Measurements from ENCODE around the gene GPC3.

The GPC3 gene

DNA sequence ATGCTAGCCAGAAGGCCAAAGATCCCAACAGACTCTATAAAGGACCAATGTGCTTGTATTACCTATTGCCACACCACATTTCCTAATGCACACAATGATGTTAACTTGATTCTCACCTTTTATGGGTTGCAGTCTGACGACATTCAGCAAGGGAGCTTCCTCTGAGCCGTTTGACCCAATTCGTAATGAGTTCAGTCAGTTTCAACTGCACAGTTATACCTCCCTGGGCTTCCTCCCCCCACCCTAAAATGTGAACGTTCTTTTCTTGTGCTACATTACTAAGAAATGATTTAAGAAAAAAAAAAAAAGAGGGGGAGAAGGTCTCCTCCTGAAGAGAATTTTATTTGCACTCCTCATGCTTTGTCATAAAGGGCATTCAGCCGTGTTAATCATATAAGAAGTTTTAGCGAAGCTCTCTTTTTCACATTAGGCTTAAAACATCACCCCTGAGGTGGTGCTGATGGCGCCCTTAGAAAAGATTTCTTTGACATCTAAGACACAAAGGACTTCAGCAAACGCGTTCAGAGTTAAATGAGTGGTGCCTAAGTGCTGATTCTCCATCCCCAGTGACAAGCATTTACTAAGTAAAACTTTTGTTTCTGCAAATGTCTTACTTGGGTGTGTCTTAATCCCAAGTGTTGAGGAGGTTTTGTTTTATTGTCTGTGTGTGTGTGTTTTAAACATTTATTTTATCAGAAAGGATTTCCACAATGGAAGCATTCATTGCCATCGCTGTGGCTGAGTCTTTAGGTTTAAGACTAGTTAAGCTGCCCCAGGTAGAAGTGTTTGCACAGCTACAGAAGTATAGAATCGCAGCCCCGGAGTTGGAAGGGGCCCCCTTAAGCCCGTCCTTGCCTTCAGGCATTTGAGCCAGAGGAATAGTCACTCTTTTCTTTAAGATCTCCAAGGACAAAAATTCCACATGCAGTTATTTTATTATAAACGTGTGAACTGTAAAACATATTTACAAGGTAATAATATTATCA, 15.2 kb upstream of the GPC3 start:
- Histone ChIP-seq H3K4me3 (ENCODE audit: low read depth in 1 of 2, low read length in 1 of 2) (no peak overlapping the region), H3K9me3 (no peaks in the 10 kb centered on the region), H3K27ac (no peak overlapping the region), H3K27me3 (no peaks in the 10 kb centered on the region), H3K36me3 (no peaks in the 10 kb centered on the region), H3K4me1 (ENCODE audit: control insufficient read depth in 1 of 2, insufficient read depth in 1 of 2, low read depth in 1 of 2, low read length in 1 of 2) (no peaks in the 10 kb centered on the region)
- no peak for TF ChIP-seq CTCF (IDR thresholded peaks at IDR 0.05)

DNA sequence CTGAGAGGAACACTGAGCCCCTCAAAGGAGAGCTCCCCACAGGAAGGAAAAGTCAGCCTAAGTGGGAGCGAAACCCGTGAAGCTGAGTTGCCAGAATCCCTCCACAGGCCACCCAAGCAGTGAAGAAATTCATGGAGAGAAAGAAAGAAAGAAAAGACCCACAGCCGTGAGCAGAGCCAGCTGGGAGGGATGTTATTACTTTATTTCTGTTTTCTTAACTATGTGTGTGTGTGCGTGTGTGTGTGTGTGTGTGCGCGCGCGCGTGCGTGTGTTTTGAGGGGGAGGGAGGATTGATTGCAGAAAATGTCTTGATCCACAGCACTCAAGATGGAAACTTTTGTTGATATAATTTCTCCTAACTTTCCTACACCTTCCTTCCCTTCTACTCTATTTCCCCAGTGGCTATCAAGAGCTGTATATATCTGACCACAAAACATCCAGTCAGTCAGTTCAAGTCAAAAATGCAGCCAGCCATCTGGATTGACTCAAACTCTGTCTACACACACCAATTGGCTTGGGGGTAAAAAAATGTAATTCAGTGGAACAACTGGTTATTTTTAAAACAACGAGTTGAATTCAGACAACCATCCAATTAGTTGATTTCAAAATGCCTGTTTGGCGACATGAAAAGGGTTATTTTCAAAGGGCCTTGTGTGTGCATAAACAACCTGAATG, 13.8 kb upstream of the GPC3 start:
- H3K9me3 ChIP-seq, result no peaks in the 10 kb centered on the region
- H3K27ac ChIP-seq, result no peak overlapping the region
- TF ChIP-seq CTCF (IDR thresholded peaks at IDR 0.05), result no peak

GRCh38 chrX:133995759-133996158, 10.4 kb upstream of the GPC3 start:
- Histone ChIP-seq H3K36me3 (no peaks in the 10 kb centered on the region), H3K4me1 (ENCODE audit: control insufficient read depth in 1 of 2, insufficient read depth in 1 of 2, low read depth in 1 of 2, low read length in 1 of 2) (no peaks in the 10 kb centered on the region), H3K4me3 (ENCODE audit: low read depth in 1 of 2, low read length in 1 of 2) (no peak overlapping the region), H3K27ac (no peak overlapping the region), H3K9me3 (no peaks in the 10 kb centered on the region), H3K27me3 (no peaks in the 10 kb centered on the region)
- TF ChIP-seq CTCF (IDR thresholded peaks at IDR 0.05), result no peak

More for the DNA sequence above, 13.8 kb upstream of the GPC3 start:
- Histone ChIP-seq H3K36me3 (no peaks in the 10 kb centered on the region), H3K4me1 (ENCODE audit: control insufficient read depth in 1 of 2, insufficient read depth in 1 of 2, low read depth in 1 of 2, low read length in 1 of 2) (no peaks in the 10 kb centered on the region), H3K27me3 (no peaks in the 10 kb centered on the region), H3K4me3 (ENCODE audit: low read depth in 1 of 2, low read length in 1 of 2) (no peak overlapping the region)

DNA sequence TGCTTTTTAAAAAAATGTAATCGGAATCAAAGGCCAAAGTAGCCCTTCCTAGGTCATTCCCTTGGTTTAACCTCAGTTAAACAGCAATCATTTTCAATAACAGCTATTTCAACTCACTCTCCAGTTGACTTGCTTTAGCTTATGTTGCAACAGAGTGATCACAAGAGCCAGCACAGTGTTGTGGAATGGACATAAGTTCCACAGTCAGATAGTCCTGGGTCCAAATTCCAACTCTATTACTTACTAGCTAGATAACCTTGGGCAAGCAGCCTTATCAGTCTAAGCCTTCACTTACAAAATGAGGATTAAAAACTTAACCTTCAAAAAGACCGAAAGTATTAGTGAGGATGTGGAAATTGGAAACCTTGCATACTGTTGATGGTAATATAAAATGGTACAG, 9.2 kb upstream of the GPC3 start:
- TF ChIP-seq CTCF (IDR thresholded peaks at IDR 0.05), result no peak
- no peaks in the 10 kb centered on the region for H3K36me3 ChIP-seq
- no peaks in the 10 kb centered on the region for H3K9me3 ChIP-seq
- no peak overlapping the region for H3K27ac ChIP-seq
- H3K4me3 ChIP-seq (ENCODE audit: low read depth in 1 of 2, low read length in 1 of 2), result no peak overlapping the region
- H3K27me3 ChIP-seq, result no peaks in the 10 kb centered on the region
- no peaks in the 10 kb centered on the region for H3K4me1 ChIP-seq (ENCODE audit: control insufficient read depth in 1 of 2, insufficient read depth in 1 of 2, low read depth in 1 of 2, low read length in 1 of 2)

GRCh38 chrX:133992882-133993281, 7.5 kb upstream of the GPC3 start:
- Histone ChIP-seq H3K9me3 (no peaks in the 10 kb centered on the region), H3K27ac (no peak overlapping the region), H3K4me1 (ENCODE audit: control insufficient read depth in 1 of 2, insufficient read depth in 1 of 2, low read depth in 1 of 2, low read length in 1 of 2) (no peaks in the 10 kb centered on the region), H3K27me3 (peaks cover 3% of the 10 kb centered on the region), H3K4me3 (ENCODE audit: low read depth in 1 of 2, low read length in 1 of 2) (no peak overlapping the region), H3K36me3 (no peaks in the 10 kb centered on the region)
- no peak for TF ChIP-seq CTCF (IDR thresholded peaks at IDR 0.05)
